GM18870 (cell line): ENCODE data around the gene TNIK.
A peak's percentile ranks its signal among the peaks of the same experiment; 100 is the strongest.

Experiments used
- ATAC-seq: cut with Tn5 transposase; IDR thresholded peaks from one replicate; pipeline ENCODE4 v1.9.1; 2021; ENCODE audit warnings: moderate library complexity; ENCODE audit not compliant: unreplicated experiment

Gene TNIK

GRCh38 chr3:171113716-171114115, 346.5 kb downstream of the TNIK start:
- ATAC-seq, result no peak

- ATAC-seq, result no peak
Observed at GRCh38 chr3:171110715-171111114, 349.5 kb downstream of the TNIK start.

- no peak for ATAC-seq
Observed at GRCh38 chr3:171108066-171108465, 352.1 kb downstream of the TNIK start.

- no peak for ATAC-seq
Observed at GRCh38 chr3:171103185-171103584, 357.0 kb downstream of the TNIK start.

GRCh38 chr3:171101982-171102641, 358.1 kb downstream of the TNIK start:
- ATAC-seq, result no peak

GRCh38 chr3:171099911-171100310, 360.3 kb downstream of the TNIK start:
- no peak for ATAC-seq

GRCh38 chr3:171095063-171095462, 365.1 kb downstream of the TNIK start:
- peak; percentile 95 for ATAC-seq

- no peak for ATAC-seq
Observed at GRCh38 chr3:171094411-171094810, 365.8 kb downstream of the TNIK start.

- no peak for ATAC-seq
Observed at GRCh38 chr3:171093462-171093861, 366.7 kb downstream of the TNIK start.

GRCh38 chr3:171092467-171092911, 367.7 kb downstream of the TNIK start:
- ATAC-seq, result no peak

- ATAC-seq, result no peak
Observed at GRCh38 chr3:171090321-171090720, 369.9 kb downstream of the TNIK start.

GRCh38 chr3:171088964-171089754, 371.0 kb downstream of the TNIK start:
- ATAC-seq, result no peak

GRCh38 chr3:171088496-171088895, 371.7 kb downstream of the TNIK start:
- ATAC-seq, result no peak

GRCh38 chr3:171086914-171087313, 373.3 kb downstream of the TNIK start:
- ATAC-seq, result peak; percentile 62

GRCh38 chr3:171077261-171077660, 382.9 kb downstream of the TNIK start:
- ATAC-seq, result no peak

GRCh38 chr3:171072432-171072831, 387.8 kb downstream of the TNIK start:
- no peak for ATAC-seq

- no peak for ATAC-seq
Observed at GRCh38 chr3:171068658-171069057, 391.5 kb downstream of the TNIK start.

- ATAC-seq, result no peak
Observed at GRCh38 chr3:171066206-171066605, 394.0 kb downstream of the TNIK start.

GRCh38 chr3:171065732-171066131, 394.5 kb downstream of the TNIK start:
- no peak for ATAC-seq

GRCh38 chr3:171064461-171064860, 395.7 kb downstream of the TNIK start:
- ATAC-seq, result no peak

GRCh38 chr3:171061749-171062148, 398.5 kb downstream of the TNIK start:
- no peak for ATAC-seq

- no peak for ATAC-seq
Observed at GRCh38 chr3:171059978-171060377, 400.2 kb downstream of the TNIK start.
